ENCODE measurements around the gene ABL1.
A peak's percentile ranks its signal among the peaks of the same experiment; 100 is the strongest.

ABL1 gene

GRCh38 chr9:130933114-130934046 lies 98.3 kb downstream of the ABL1 start:
- DNase-seq, result peak; percentile 65

- no peak for DNase-seq
These were observed 99.2 kb downstream of the ABL1 start for GRCh38 chr9:130934246-130934645.

- DNase-seq, result no peak
These were observed 99.9 kb downstream of the ABL1 start for GRCh38 chr9:130934702-130935647.

- no peak for DNase-seq
These were observed 100.7 kb downstream of the ABL1 start for GRCh38 chr9:130935648-130936271.

GRCh38 chr9:130936285-130937117 lies 101.4 kb downstream of the ABL1 start:
- peak; percentile 81 for DNase-seq
